Naive B cell (primary cell): ENCODE results near the gene PTPRD. TPM values are rescaled to one million over a fixed set of nuclear protein-coding genes. Genes with fewer than 3 reads are reported as not detected.

Source experiments
- ATAC-seq, 2 donors: fragments of 150-1000 bp; cut with Tn5 transposase; 2 replicates each; pipeline ENCODE4 v1.10.0; 2021; ENCODE audit warnings: low read depth in 2 of 2, mild to moderate bottlenecking in 2 of 2, moderate library complexity in 2 of 2
- DNase-seq: peaks from one replicate; pipeline ENCODE4 v3.0.0; 2022
- H3K27ac Mint-ChIP-seq, 6 donors: one replicate each; pipeline ENCODE4 v1.8.0; 2020 to 2022; ENCODE audit warnings: mild to moderate bottlenecking in 6 of 6, mixed read lengths in 6 of 6, moderate library complexity in 5 of 6, inconsistent platforms in 2 of 6
- H3K27me3 Mint-ChIP-seq, 3 donors: one replicate each; pipeline ENCODE4 v1.8.0; 2021 to 2022; ENCODE audit warnings: mixed read lengths in 3 of 3, mild to moderate bottlenecking in 1 of 3
- H3K36me3 Mint-ChIP-seq, 2 donors: one replicate each; pipeline ENCODE4 v1.8.0; 2020 to 2022; ENCODE audit warnings: mixed read lengths in 2 of 2, inconsistent platforms in 1 of 2, mild to moderate bottlenecking in 1 of 2
- H3K4me1 Mint-ChIP-seq, 3 donors: one replicate each; pipeline ENCODE4 v1.8.0; 2020 to 2022; ENCODE audit warnings: mixed read lengths in 3 of 3, inconsistent platforms in 1 of 3, mild to moderate bottlenecking in 1 of 3, moderate library complexity in 1 of 3
- H3K4me3 Mint-ChIP-seq, 8 donors: one replicate each; pipeline ENCODE4 v1.8.0; 2020 to 2022; ENCODE audit warnings: mild to moderate bottlenecking in 8 of 8, mixed read lengths in 8 of 8, moderate library complexity in 8 of 8, inconsistent platforms in 2 of 8
- H3K9me3 Mint-ChIP-seq, 7 donors: one replicate each; pipeline ENCODE4 v1.8.0; 2020 to 2022; ENCODE audit warnings: mixed read lengths in 7 of 7, mild to moderate bottlenecking in 5 of 7, inconsistent platforms in 2 of 7, moderate library complexity in 1 of 7
- polyA plus RNA-seq, 6 donors: library from polyadenylated mRNA; unstranded; fragments of 300-500 nt; fragmentation: Illumina TruSeq; gene quantifications; one replicate each; pipeline ENCODE4 v1.2.3, GENCODE V29; 2021; ENCODE audit warnings: low read depth in 6 of 6

PTPRD gene
- polyA plus RNA-seq, 6 donors from 2014 or later = not detected

DNA sequence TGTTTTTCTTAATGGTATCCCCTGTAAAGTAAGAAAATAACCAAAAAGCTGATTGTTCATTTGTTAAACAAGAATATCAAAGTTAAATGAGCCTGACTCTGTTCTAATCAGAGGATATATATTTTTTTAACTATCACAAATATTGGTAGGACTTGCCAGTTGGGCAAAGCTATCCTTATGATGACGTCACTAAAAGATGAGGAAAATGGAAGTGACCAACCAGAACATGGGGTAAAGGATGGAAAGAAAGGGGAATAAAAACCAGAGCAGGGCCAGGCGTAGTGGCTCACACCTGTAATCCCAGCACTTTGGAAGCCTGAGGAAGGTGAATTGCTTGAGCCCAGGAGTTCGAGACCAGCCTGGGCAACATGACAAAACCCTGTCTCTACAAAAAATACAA is 2001.6 kb downstream of the PTPRD start:
- Mint-ChIP-seq H3K27ac (peak overlapping the region in 1 of 6 donors; percentile 64), H3K27me3 (no peaks in the 10 kb centered on the region), H3K9me3 (no peaks in the 10 kb centered on the region), H3K4me3 (no peak overlapping the region), H3K36me3 (no peaks in the 10 kb centered on the region), H3K4me1 (no peaks in the 10 kb centered on the region)
- ATAC-seq (no peak), DNase-seq (no peak)

DNA sequence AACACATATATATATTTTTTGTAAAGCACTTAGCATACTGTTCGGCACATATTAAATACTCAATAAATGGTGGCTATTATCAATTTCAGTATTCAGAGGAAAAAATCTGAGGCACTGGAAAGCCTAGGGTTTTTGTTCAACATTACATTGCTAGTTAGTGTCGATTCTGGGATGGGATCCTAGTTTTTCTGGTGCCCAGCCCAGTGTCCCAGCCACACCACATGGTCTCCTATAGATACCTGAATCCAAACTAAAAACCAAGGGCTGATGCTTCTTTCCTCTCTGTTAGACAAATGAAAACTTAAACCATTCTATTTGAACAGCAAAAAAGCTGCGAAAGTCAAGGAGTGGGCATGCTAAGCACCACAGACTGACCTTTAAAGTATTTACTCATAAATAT is 2002.5 kb downstream of the PTPRD start:
- Mint-ChIP-seq H3K27me3 (no peaks in the 10 kb centered on the region), H3K36me3 (no peaks in the 10 kb centered on the region), H3K9me3 (no peaks in the 10 kb centered on the region), H3K4me3 (no peak overlapping the region), H3K4me1 (no peaks in the 10 kb centered on the region), H3K27ac (no peak overlapping the region)
- ATAC-seq (no peak), DNase-seq (no peak)

DNA sequence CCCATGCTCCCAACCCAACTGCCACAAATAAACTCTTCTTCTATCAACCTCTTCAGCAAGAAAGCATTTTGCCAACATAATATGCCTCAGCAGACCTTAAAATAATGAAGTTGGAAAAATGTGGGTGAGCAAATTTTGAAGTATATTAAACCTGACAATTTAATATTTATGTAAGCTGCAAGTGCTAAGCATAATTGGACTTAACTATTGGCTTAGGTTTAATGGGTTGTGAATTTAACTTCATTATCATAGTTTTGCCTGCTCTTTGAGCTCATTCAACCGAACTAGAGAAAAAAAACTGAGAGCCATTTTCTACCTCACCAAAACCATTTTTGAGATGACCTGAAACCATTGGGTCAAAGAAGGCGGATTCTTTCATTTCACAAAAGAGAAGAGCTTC is 2007.7 kb downstream of the PTPRD start:
- Mint-ChIP-seq H3K4me1 (no peaks in the 10 kb centered on the region), H3K27ac (no peak overlapping the region), H3K27me3 (no peaks in the 10 kb centered on the region), H3K4me3 (no peak overlapping the region), H3K9me3 (no peaks in the 10 kb centered on the region), H3K36me3 (no peaks in the 10 kb centered on the region)
- ATAC-seq = no peak
- no peak for DNase-seq

DNA sequence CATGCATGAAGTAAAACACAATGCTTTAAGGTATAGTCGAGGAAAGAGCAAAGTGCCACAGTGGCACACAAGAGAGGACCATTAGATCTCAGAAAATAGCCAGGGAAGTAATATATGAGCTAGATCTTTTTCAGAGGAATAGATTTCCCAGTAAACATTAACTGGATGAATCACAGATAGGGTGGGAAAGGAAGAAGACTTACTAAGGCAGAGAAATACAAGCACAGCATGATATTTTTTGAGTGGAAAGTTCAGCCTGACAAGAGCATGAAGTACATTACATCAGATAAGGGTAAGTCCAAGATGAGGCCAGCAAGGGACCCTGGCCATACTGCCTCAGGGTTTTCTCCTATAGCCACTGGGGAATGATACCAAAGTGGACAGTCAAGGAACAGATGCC is 2008.6 kb downstream of the PTPRD start:
- peaks cover 0 to under 1% (median 0%) of the 10 kb centered on the region in 7 donors for H3K9me3 Mint-ChIP-seq
- ATAC-seq = no peak

DNA sequence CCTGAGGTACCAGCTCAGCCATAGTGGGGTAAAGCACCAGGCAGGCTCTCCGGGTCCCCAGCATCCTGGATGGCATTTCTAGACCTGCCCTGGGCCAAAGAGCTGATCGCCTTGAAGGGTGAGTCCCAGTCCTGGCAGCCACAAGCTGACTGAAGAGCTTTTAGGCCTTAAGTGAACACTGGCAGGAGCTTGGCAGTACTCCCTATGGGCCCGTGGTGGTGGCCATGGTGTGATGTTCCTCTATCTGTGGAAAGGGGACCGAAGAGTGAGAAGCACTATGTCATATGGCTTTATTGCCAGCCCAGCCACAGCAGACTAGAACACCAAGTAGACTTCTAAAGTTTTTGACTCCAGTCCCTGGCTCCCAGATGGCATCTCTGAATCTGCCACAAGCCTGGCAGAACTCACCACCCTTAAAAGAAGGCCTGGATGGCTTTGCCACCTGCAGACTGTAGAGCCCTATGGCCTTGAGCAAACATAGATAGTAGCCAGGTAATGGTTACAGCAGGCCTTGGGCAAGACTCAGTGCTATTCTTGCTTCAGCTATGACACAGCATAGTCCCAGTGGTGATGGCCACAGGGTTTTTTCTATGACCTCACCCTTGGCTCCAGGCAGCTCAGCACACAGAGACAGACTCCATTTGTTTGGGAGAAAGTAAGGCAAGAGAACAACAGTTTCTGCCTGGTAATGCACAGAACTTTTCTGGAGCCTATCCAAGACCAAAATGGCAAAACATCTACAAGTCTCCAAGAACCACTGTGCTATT is 2011.7 kb downstream of the PTPRD start:
- Mint-ChIP-seq H3K27ac (no peak overlapping the region), H3K9me3 (peaks cover 0 to 2% (median 0%) of the 10 kb centered on the region in 7 donors), H3K4me3 (no peak overlapping the region), H3K4me1 (no peaks in the 10 kb centered on the region), H3K27me3 (no peaks in the 10 kb centered on the region), H3K36me3 (no peaks in the 10 kb centered on the region)
- no peak for ATAC-seq
- DNase-seq = no peak

More for the DNA sequence above, 2008.6 kb downstream of the PTPRD start:
- H3K27me3 Mint-ChIP-seq = no peaks in the 10 kb centered on the region
- no peak for DNase-seq
- no peak overlapping the region for H3K4me3 Mint-ChIP-seq
- H3K4me1 Mint-ChIP-seq = no peaks in the 10 kb centered on the region
- no peaks in the 10 kb centered on the region for H3K36me3 Mint-ChIP-seq
- no peak overlapping the region for H3K27ac Mint-ChIP-seq

DNA sequence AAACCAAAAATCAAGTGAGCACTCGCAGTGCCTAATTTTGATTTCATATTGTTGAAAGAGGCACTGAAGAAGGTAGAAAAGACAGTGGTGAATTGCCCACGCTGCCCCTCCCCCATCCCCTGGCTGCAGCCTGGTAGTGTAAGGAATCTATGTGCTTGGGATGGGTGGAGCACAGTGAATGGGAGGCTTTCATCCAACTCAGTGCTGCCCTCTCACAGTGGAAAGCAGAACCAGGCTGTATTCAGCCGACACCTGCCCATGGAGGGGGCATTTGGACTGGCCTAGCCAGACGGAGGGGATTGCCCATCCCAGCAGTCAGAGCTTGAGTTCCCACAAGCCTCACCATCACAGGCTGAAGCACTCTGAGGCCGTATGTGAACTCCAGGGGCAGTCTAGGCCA is 2012.9 kb downstream of the PTPRD start:
- Mint-ChIP-seq H3K9me3 (peaks cover 0 to 2% (median 0%) of the 10 kb centered on the region in 7 donors), H3K4me1 (no peaks in the 10 kb centered on the region), H3K36me3 (no peaks in the 10 kb centered on the region), H3K4me3 (no peak overlapping the region), H3K27ac (no peak overlapping the region), H3K27me3 (no peaks in the 10 kb centered on the region)
- DNase-seq = no peak
- no peak for ATAC-seq

DNA sequence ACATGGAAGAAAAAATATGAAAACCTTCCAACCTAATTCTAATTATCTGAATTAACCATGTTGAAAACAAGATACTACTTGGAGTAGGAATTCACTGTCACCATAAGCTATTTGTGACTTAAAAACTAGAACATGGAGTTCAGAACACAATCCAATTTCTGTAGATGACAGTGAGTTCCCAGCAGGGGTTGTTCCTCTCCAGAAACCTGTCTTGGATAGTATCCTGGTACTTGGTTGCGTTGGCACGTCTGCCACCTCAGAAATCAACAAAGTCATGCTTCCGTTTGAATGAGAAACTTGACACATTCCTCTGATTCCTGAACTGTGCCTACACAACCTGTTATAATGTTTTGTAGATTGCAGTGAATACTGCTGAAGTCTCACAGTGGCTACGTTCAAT is 2023.3 kb downstream of the PTPRD start:
- no peaks in the 10 kb centered on the region for H3K36me3 Mint-ChIP-seq
- H3K9me3 Mint-ChIP-seq = peaks cover 0 to 2% (median 0%) of the 10 kb centered on the region in 7 donors
- ATAC-seq (no peak), DNase-seq (no peak)
- H3K4me1 Mint-ChIP-seq = no peaks in the 10 kb centered on the region
- H3K4me3 Mint-ChIP-seq = no peak overlapping the region
- no peak overlapping the region for H3K27ac Mint-ChIP-seq
- H3K27me3 Mint-ChIP-seq = no peaks in the 10 kb centered on the region

DNA sequence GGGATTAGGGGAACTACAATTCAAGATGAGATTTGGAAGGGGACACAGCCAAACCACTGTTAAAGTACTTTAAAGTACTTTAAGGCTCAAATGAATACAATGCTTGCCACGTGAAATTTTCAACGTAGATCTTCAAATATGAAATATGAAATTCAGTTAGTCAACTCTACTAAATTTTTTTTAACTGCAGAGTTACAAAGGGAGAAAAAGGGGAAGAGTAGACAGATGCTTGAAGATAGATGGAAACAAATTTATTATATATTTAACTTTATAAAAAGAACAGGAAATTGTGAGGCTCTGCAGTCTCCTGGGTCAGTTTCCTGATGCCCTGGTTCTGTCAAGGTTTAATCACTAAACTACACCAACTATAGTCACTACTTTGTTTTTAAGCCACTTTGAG is 2027.8 kb downstream of the PTPRD start:
- Mint-ChIP-seq H3K4me3 (no peak overlapping the region), H3K4me1 (no peaks in the 10 kb centered on the region), H3K27ac (no peak overlapping the region), H3K27me3 (no peaks in the 10 kb centered on the region), H3K9me3 (peaks cover 0 to 2% (median 0%) of the 10 kb centered on the region in 7 donors), H3K36me3 (no peaks in the 10 kb centered on the region)
- DNase-seq = no peak
- no peak for ATAC-seq

DNA sequence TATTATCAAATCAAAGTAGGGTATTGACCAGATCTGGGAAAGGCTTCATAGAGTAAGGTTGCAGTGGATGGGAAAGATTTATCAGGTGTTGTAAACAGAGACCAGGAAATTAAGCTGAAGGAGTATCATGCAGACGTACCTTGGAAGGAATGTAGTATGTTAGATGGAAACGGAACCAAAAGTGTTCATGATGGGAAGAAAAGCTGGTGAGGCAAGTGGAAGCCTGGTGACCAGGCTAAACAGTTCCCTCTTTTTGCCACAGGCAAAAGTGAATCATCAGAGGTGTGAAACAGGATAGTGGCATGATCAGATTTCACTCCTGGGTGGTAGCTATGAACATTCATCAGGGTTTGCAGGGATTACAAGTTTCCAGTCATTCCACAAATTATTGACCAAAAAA is 2033.1 kb downstream of the PTPRD start:
- ATAC-seq = no peak
- Mint-ChIP-seq H3K27me3 (no peaks in the 10 kb centered on the region), H3K4me1 (no peaks in the 10 kb centered on the region), H3K27ac (no peak overlapping the region), H3K4me3 (no peak overlapping the region), H3K9me3 (peaks cover 0 to 2% (median 0%) of the 10 kb centered on the region in 7 donors), H3K36me3 (no peaks in the 10 kb centered on the region)
- no peak for DNase-seq

DNA sequence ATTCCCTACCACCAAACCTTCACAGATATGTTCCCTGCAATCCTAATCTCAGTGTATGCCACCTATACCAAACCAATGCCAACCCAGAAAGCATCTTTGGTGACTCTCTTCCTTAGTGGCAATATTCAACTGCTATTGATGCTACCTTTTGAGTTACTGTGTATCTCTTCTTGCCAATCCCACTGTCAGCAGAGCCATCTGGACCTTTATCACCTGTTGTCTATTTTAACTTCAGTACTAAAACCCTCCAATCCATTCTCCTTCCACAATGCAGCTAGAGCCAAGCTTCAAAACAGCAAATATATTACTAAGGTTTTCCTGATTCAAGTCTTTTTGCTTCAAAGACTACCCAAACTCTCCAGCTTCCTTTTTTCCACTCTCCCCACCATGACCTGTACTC is 2036.1 kb downstream of the PTPRD start:
- Mint-ChIP-seq H3K4me1 (no peaks in the 10 kb centered on the region), H3K27me3 (no peaks in the 10 kb centered on the region), H3K4me3 (no peak overlapping the region), H3K27ac (no peak overlapping the region), H3K9me3 (peaks cover 0 to 2% (median 0%) of the 10 kb centered on the region in 7 donors), H3K36me3 (no peaks in the 10 kb centered on the region)
- DNase-seq (no peak), ATAC-seq (no peak)

DNA sequence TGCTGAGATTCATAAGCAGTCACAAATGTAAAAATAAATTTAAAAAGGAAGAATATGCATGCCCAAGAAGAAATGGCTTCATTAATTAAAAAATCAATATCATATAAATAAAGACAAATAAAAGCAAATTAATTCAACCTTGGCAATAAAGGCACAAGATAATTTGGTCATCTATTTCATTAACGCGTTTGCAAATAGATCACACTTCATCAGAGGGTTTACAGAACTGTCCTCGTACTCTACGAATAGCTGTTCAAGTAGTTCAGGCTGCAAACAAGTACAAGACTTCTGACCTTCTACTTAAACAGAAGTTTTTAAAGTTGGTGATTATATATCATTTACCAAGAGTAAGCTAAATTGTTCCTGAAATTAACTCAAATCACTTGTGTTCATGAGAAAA is 2038.0 kb downstream of the PTPRD start:
- Mint-ChIP-seq H3K9me3 (no peaks in the 10 kb centered on the region), H3K27ac (no peak overlapping the region), H3K4me1 (no peaks in the 10 kb centered on the region), H3K4me3 (no peak overlapping the region), H3K36me3 (no peaks in the 10 kb centered on the region), H3K27me3 (no peaks in the 10 kb centered on the region)
- DNase-seq (no peak), ATAC-seq (no peak)

DNA sequence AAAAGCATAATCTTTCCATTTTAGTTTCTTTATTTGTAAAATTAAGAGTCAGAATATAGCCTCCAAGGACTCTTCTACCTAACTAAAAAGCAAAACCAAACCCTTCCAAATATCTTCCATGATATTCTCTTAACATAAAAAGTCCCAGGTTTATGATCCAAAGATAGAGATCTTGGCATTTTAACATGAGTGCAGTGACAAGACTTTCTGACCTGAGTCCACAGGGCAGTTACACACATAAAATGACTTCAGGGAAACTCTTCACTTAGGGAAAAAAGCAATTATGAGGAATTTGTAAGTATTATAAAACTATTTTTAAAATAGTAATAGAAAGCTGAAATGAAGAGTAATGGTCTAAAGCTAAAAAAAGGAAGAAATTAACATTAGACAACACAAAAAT is 2040.6 kb downstream of the PTPRD start:
- no peaks in the 10 kb centered on the region for H3K4me1 Mint-ChIP-seq
- DNase-seq = no peak
- no peaks in the 10 kb centered on the region for H3K9me3 Mint-ChIP-seq
- no peaks in the 10 kb centered on the region for H3K27me3 Mint-ChIP-seq
- no peak overlapping the region for H3K4me3 Mint-ChIP-seq
- no peak overlapping the region for H3K27ac Mint-ChIP-seq
- H3K36me3 Mint-ChIP-seq = no peaks in the 10 kb centered on the region
- no peak for ATAC-seq

DNA sequence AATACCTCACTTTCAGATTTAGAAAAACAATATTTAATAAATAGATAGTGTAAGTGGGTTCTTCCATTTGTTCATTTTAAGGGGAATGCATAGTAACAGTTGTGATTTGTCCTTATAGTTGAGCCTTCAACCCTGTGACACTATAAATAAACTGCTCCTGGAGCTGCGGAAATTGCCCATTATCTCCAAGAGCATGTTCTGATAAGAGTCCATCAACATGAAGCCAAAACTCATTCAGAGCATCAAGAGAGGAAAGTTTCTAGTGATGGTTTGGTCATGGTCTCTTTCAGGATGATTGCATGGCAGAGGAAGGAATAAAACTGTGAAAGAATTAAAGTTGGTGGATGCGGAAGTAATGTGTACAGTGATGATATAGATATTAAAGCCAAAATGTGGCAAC is 2041.2 kb downstream of the PTPRD start:
- DNase-seq (no peak), ATAC-seq (no peak)
- no peaks in the 10 kb centered on the region for H3K27me3 Mint-ChIP-seq
- H3K9me3 Mint-ChIP-seq = no peaks in the 10 kb centered on the region
- no peak overlapping the region for H3K4me3 Mint-ChIP-seq
- H3K36me3 Mint-ChIP-seq = no peaks in the 10 kb centered on the region
- no peaks in the 10 kb centered on the region for H3K4me1 Mint-ChIP-seq
- H3K27ac Mint-ChIP-seq = no peak overlapping the region

DNA sequence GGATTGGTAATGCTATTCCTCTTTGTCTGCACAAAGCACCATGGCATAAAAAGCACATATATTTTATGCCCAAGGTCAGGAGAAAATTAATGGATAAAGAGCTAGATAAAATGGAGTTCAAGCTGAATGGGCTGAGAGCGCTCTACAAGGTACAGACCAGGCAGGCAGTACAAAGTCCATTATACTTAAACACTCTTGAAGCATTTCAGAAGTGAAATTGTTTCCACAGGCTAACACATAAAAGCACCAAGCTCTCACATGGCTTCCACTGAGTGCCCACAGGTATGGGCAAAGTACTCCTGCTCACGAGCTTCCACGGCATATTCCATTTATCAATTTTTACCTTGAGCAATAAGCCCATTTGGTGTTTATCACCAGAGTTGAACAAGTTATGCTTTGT is 2042.0 kb downstream of the PTPRD start:
- no peak overlapping the region for H3K27ac Mint-ChIP-seq
- DNase-seq = no peak

DNA sequence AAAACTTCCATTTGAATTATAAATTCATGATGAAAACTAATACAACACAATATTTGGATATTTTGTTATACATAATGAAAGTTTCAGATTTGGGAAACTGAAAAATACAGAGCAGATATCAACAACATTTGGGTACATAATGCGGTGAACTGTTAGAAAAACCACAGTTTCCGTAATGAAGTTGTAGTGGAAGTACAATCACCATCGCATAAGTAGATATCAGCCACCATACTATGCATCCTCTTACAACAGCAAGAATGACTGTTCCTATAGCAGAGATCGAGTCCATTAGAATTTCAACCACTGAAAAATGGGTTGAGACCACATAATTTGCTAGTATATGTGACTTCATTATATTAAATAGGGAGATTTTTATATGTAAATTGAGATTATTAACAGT is 2043.0 kb downstream of the PTPRD start:
- Mint-ChIP-seq H3K27ac (no peak overlapping the region), H3K9me3 (no peaks in the 10 kb centered on the region), H3K36me3 (no peaks in the 10 kb centered on the region), H3K4me1 (peaks cover 0 to 8% (median 7%) of the 10 kb centered on the region in 3 donors), H3K27me3 (no peaks in the 10 kb centered on the region), H3K4me3 (no peak overlapping the region)
- DNase-seq (no peak), ATAC-seq (no peak)

More for the DNA sequence above, 2042.0 kb downstream of the PTPRD start:
- ATAC-seq = no peak
- Mint-ChIP-seq H3K36me3 (no peaks in the 10 kb centered on the region), H3K4me1 (peaks cover 0 to 3% (median 2%) of the 10 kb centered on the region in 3 donors), H3K9me3 (no peaks in the 10 kb centered on the region), H3K4me3 (no peak overlapping the region), H3K27me3 (no peaks in the 10 kb centered on the region)
